Ramos (cell line): ENCODE data around the gene TMED8.
"Not testable (repeated sequence)": the region's sequence is repeated elsewhere in the genome, so short reads cannot be mapped to it uniquely, and the experiment has no call there.

Source experiments
- in situ Hi-C: fragments of 300-500 bp; cut with MboI; formaldehyde crosslinking; loops from one replicate; pipeline ENCODE4 v1.14.3; 2022; ENCODE audit warnings: low sequenced_read_pairs; ENCODE audit not compliant: unreplicated experiment

Gene TMED8

GRCh38 chr14:77376771-77377501 is at the start of gene TMED8, which contains the start of gene SAMD15:
Gene TMED8 (minus strand): TSS chr14:77377094. CDS start chr14:77377053, 41 bp downstream.
Gene SAMD15 (plus strand): TSS chr14:77377379. CDS start chr14:77377419, 40 bp downstream.
- in situ Hi-C loops, result no loop called here

- in situ Hi-C loops, result no loop called here
Measured at GRCh38 chr14:77426396-77426795, 49.5 kb upstream of the TMED8 start.

- in situ Hi-C loops, result no loop called here
Measured at GRCh38 chr14:77424862-77425261, 48.0 kb upstream of the TMED8 start.

GRCh38 chr14:77423423-77423822 is 46.5 kb upstream of the TMED8 start, which contains the start of gene NOXRED1:
Gene NOXRED1 (minus strand): TSS chr14:77423523. CDS start chr14:77422889, 634 bp downstream.
- in situ Hi-C loops, result no loop called here

- in situ Hi-C loops, result no loop called here
Measured at GRCh38 chr14:77421201-77421600, 44.3 kb upstream of the TMED8 start.

GRCh38 chr14:77416836-77417235 is 39.9 kb upstream of the TMED8 start:
- in situ Hi-C loops, result no loop called here

- in situ Hi-C loops, result not testable (repeated sequence)
Measured at GRCh38 chr14:77416098-77416497, 39.2 kb upstream of the TMED8 start.

- in situ Hi-C loops, result not testable (repeated sequence)
Measured at GRCh38 chr14:77415403-77416030, 38.6 kb upstream of the TMED8 start.

- in situ Hi-C loops, result no loop called here
Measured at GRCh38 chr14:77409131-77409533, 32.2 kb upstream of the TMED8 start.

GRCh38 chr14:77407158-77407557 is 30.3 kb upstream of the TMED8 start:
- in situ Hi-C loops, result no loop called here

GRCh38 chr14:77406718-77407117 is 29.8 kb upstream of the TMED8 start:
- in situ Hi-C loops, result no loop called here

- in situ Hi-C loops, result no loop called here
Measured at GRCh38 chr14:77406086-77406485, 29.2 kb upstream of the TMED8 start.

GRCh38 chr14:77403768-77404167 is 26.9 kb upstream of the TMED8 start:
- in situ Hi-C loops, result no loop called here

- in situ Hi-C loops, result no loop called here
Measured at GRCh38 chr14:77400216-77400615, 23.3 kb upstream of the TMED8 start.

- in situ Hi-C loops, result no loop called here
Measured at GRCh38 chr14:77390188-77390587, 13.3 kb upstream of the TMED8 start.

- in situ Hi-C loops, result no loop called here
Measured at GRCh38 chr14:77378701-77379100, 1.8 kb upstream of the TMED8 start.

GRCh38 chr14:77377502-77377844 is 579 bp upstream of the TMED8 start:
- in situ Hi-C loops, result no loop called here

GRCh38 chr14:77375973-77376770 is 722 bp downstream of the TMED8 start:
- in situ Hi-C loops, result no loop called here

- in situ Hi-C loops, result no loop called here
Measured at GRCh38 chr14:77375164-77375950, 1.5 kb downstream of the TMED8 start.

- in situ Hi-C loops, result no loop called here
Measured at GRCh38 chr14:77372304-77372841, 4.5 kb downstream of the TMED8 start.
